Activated T-cell treated with anti-CD3 and anti-CD28 coated beads, Interleukin-2, amount 50 U/mL, for 48 hours (primary cell): ENCODE results near the gene IL17RD.
"Not testable (repeated sequence)": the region's sequence is repeated elsewhere in the genome, so short reads cannot be mapped to it uniquely, and the experiment has no call there.

ENCODE experiments used
- DNase-seq, 2 experiments: peaks; one replicate each; pipeline ENCODE4 v3.0.0-alpha.2; 2020

The IL17RD gene

DNA sequence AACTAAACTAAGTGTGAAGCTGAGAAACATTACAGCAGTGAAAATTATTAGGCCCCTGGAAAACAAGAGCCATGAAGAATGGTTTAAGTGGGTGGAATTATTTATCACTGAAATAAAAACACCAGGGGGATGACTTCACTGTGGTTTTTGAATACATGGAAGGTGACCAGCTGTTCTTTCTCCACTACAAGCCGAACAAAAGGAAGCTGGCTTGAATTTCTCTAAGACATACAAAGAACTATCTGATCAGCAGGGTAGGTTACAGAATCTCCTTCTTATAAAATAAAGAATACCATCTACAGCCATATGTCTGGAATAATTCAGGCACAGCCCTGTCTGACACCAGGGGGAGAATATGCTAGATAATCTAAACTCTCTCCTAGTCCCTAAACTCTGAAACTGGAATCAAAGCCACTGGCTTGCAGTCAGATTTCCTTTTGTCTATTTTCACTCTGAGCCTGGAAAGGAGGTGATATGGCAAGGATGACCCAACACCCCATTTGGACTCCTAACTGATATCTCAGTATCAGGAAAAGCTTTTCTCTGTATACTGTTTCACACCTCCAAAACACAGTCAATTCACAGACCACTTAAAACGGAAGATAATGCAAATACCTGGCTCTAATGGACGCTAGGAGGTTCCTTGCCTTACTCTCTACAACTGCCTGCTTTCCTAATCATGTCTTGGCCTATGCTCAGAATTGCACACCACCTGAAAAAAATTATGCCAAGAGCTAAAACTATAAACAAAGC lies 73.5 kb downstream of the IL17RD start:
- no peak for DNase-seq

GRCh38 chr3:57089043-57089442 lies 76.1 kb downstream of the IL17RD start:
- no peak for DNase-seq

GRCh38 chr3:57088503-57088902 lies 76.7 kb downstream of the IL17RD start:
- DNase-seq, result no peak

DNA sequence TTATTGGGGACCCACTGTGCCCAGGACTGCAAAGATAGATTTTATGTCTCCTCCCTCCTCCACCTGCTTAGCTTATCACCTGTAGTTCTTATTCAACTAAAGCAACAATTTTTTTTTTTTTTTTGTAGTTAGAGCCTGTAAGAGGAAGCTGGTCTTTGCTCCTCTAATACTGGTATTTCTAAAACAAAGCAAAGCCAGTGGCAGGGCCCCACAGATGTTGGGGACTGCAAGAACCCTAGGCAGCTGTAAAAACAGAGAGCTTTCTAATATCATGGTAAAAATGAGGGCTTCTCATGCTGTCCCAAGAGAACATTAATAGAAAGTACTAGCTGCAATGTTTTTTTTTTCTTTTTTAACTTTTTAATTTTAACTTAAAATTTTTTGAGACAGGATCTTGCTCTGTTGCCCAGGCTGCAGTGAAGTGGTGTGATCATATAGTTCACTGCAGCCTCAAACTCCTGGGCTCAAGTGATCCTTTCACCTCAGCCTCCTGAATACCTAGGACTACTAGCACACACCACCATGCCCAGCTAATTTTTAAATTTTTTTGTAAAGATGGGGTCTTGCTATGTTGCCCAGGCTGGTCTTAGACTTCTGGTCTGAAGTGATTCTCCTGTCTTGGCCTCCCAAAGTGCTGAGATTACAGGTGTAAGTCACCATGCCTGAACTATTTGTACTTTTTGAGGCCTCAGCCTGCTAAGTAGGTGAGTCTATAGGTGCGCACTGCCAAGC lies 77.6 kb downstream of the IL17RD start:
- no peak for DNase-seq

DNA sequence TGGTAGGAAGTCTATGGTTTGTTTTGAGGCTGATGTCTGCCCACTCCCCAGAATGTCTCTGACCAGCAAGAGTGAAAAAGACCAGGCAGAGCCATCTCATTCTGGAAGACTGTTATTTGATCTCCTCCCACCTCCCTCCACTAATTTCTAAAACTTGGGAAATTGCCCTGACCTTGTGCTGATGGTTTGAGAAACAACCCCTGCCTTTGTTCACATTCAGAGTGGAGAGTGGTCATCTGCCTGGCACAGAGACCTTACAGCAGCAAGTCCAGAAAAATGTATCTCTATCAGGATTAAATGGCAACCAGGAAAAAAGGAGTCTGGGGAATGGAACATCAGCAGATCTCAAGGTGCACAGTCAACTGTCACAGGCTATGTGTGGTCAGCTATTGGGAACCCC lies 79.0 kb downstream of the IL17RD start:
- DNase-seq, result no peak

DNA sequence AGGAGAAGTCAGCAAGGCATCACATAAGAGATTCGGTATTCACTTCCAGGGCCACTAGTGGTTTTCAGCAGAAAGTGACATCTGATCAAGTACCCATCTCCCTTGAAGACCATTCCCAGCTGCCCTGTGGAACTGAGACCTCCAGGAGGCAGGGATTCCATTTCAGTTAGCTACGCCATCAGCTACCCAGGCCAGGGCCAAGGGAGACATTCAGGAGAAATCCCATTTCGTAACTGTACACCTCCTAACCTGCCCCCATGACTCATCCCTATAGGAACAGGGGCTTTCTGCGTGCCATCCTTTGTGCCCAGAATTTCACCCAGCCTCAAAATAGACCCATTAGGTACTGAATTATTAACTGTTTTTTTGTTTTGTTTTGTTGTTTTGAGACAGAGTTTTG lies 79.9 kb downstream of the IL17RD start:
- DNase-seq, result no peak

DNA sequence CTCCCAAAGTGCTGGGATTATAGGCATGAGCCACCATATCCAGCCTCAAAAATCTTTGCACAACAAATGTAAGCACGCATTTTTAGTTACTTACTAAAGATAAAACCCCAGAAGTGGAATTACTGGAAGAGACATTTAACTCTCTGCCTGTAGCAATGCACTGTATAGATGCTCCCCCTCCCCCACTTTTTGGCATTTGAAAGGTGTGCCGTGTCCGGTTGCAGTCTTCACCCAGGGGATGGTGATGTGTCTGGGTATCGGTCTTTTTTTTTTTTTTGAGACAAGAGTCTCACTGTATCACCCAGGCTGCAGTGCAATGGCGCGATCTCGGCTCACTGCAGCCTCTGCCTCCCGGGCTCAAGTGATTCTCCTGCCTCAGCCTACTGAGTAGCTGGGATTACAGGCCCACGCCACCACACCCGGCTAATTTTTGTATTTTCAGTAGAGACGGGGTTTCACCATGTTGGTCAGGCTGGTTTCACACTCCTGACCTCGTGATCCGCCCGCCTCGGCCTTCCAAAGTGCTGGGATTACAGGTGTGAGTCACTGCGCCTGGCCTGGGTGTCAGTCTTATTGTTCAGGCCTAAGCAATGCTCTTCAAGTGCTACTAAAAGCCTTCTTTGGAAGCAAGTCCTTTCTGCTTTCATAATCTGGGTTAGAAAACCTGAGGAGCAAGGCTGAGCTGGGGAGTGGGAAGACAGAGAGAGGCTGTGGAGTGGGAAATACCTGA lies 81.7 kb downstream of the IL17RD start:
- not testable (repeated sequence) for DNase-seq

- no peak for DNase-seq
These were observed 82.7 kb downstream of the IL17RD start for GRCh38 chr3:57082481-57082880.

- no peak for DNase-seq
These were observed 84.0 kb downstream of the IL17RD start for GRCh38 chr3:57081173-57081572.

- DNase-seq, result no peak
These were observed 85.0 kb downstream of the IL17RD start for GRCh38 chr3:57080171-57080570.

- no peak for DNase-seq
These were observed 85.7 kb downstream of the IL17RD start for GRCh38 chr3:57079474-57079831.

- peak; percentile 32 to 44 for DNase-seq
These were observed 86.3 kb downstream of the IL17RD start for GRCh38 chr3:57078635-57079473.

GRCh38 chr3:57078344-57078634 lies 86.9 kb downstream of the IL17RD start:
- DNase-seq, result peak; percentile 35 to 41

DNA sequence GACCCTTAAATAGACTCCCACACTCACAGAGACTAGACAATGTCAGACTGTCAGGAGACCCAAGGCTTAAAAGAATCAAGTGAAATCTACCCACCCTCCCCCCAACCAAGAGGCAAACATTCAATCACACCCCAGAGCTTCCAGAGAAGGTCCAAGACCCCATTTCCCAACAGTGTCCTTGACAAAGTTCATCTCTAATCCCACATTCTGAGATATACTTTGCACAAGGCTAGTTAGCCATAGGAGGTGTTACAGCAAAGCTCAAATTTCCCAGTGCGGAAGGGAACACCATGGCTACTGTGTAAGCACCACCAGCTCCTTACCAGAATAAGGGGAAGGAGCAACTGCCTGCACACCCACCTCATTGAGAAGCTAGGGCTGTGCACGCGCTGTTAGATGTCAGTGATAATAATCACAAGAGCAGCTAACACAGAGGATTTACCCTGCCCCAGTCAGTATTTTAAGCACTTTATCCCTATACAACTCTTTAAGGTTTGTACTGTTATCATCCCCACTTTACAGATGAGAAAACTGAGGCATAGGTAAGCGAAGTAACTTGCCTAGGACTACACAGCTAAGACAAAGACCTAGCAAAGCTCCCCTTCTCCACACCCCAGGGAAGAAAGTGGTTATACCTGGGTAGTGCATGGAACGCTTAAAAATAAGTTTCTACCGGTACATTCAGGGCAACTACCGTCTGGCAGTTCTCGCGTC lies 87.4 kb downstream of the IL17RD start:
- no peak for DNase-seq

DNA sequence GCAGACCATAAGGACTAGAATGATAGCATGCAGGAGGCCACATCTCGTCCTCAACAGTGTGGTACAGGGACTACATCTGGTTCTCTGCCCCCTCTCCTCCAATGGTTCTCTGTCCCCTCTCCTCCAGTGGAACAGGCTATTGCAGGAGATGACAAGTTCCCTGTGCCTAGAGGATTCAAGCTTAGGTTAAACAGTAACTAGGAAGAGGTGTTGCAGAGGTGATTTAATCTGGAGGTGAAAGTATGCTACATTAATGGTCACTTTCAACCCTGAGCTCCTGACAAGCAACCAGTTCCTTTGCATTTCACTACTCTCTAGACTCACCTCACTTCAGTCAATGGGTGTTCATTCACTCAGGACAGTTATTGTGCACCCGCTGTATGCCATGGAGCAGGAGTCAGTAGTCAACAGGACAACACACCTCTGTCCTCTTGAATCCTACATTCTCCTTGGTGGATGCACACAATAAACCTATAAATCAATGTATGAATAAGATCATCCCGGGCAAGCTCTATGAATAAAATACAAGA lies 88.7 kb downstream of the IL17RD start:
- no peak for DNase-seq

DNA sequence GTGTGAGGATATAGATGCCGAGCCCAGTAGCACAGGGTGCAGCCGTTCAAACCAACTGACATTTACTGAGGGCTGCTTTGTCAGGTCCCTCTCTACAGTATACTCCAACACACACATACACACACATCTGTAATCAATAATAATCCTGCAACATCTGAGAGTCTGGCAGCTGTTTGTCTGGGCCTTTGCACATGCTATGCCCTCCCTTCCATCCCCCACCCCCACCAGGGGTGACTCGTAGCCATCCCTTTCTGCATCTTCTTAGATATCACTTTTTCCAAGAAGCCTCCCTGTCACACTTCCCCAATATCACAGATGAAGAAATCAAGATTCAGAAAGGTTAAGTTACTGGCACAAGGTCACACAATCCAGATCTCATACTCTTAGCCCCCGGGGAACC lies 91.0 kb downstream of the IL17RD start:
- DNase-seq, result no peak

DNA sequence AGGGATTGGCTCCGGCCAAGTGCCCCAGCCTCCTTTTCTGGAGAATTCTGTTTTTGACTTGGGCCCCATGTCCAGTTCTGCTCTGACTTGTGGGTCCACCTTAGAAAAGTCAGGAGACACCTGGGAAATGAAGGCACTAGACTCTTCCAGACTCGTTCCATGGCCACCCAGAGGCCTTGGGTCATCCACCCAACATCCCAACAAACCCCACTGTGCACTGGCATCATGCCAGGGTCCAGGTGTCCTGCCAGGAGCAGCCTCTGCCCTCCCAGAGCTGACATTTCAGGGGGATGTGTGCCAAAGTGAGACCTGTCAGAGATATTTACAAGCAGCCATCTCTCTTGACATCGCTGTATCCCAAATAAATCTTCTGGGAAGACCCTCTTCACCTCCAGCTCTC lies 91.5 kb downstream of the IL17RD start:
- DNase-seq, result no peak

GRCh38 chr3:57069503-57069902 lies 95.7 kb downstream of the IL17RD start:
- DNase-seq, result no peak

DNA sequence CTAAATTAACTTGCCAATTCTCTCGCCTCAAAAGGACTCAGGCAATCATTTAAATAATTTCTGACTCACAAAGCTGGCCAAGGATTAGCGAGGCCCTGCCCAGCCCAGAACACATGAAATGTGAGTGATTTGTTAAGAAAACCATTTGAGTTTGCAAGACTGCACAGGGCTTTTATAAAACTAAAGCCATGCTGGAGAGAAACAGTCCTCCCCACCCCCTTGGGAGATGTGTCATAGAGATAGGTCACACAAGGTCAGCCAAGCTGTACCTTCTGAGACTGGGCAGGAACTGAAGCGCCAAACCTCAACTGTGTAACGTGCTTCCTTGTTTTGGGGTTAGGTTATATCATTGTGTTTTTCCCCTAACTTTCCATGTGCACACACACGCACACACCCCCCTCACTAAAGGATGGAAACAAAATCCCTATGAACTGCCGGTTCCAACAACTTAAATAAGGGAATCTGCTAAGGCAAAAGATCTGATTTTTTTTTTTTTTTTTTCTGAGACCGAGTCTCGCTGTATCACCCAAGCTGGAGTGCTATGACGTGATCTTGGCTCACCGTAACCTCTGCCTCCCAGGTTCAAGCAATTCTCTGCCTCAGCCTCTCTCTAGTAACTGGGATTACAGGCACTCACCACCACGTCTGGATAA lies 96.6 kb downstream of the IL17RD start:
- no peak for DNase-seq

DNA sequence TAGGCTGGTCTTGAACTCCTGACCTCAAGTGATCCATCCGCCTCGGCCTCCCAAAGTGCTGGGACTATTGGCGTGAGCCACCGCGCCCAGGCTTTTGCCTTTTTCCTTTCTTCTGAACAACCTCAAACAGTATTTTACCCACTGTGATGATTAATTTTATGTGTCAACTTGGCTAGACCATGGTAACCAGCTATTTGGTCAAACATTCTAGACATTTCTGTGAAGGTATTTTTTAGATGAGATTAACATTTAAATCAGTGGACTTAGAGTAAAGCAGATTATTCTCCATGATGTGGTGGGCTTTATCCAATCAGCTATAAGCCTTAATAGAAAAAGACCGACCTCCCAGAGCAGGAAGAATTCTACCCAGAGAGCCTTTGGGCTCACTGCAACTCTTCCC lies 98.7 kb downstream of the IL17RD start:
- no peak for DNase-seq

DNA sequence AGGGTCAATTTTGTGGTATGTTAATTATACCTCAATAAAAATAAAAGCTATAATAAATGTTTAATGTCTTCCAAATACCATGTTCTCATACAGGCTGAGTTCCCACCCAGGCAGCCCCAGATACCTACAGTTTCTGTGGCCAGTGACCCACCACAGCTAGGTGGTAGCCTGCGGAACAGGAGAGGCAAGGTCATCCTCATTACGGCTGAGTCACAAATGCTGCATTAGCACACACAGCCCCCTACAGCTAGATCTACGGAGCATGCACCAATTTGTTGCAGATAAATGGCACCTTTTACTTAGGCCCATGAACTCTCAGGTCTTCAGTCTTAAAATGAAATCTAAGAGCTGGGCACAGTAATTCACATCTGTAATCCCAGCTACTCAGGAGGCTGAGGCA lies 99.6 kb downstream of the IL17RD start:
- DNase-seq, result no peak

- DNase-seq, result no peak
These were observed 100.6 kb downstream of the IL17RD start for GRCh38 chr3:57064572-57064971.
